GM23338 (cell line): Measurements from ENCODE around the gene NAPB. TPM values are rescaled to one million over a fixed set of nuclear protein-coding genes. Genes with fewer than 3 reads are reported as not detected.

Experiments used
- CREB1 ChIP-seq: fragments of 250-450 bp; sonication (Bioruptor Pico); IDR thresholded peaks from 2 replicates; pipeline ENCODE4 v1.5.0; 2020; ENCODE audit warnings: low read depth, mild to moderate bottlenecking, moderate library complexity
- EZH2 ChIP-seq: fragments of 200-600 bp; sonication (generic); IDR thresholded peaks from one replicate; pipeline ENCODE4 v1.8.0; 2017; ENCODE audit warnings: antibody characterized with exemption, mild to moderate bottlenecking, low read depth; ENCODE audit not compliant: unreplicated experiment
- EZH2phosphoT487 ChIP-seq: fragments of 200-600 bp; sonication (generic); IDR thresholded peaks from one replicate; pipeline ENCODE4 v1.8.1; 2018; ENCODE audit warnings: antibody characterized with exemption; ENCODE audit not compliant: unreplicated experiment
- JUNB ChIP-seq: IDR thresholded peaks from one replicate; pipeline ENCODE4 v1.6.1; 2016; ENCODE audit warnings: antibody characterized with exemption; ENCODE audit not compliant: unreplicated experiment
- STAT1 ChIP-seq: IDR thresholded peaks from one replicate; pipeline ENCODE4 v1.6.1; 2016; ENCODE audit warnings: antibody characterized with exemption; ENCODE audit not compliant: unreplicated experiment
- ZNF331 ChIP-seq: fragments of 250-450 bp; sonication (Bioruptor Pico); IDR thresholded peaks from 2 replicates; pipeline ENCODE4 v1.5.0; 2020; ENCODE audit warnings: low read depth, mild to moderate bottlenecking, moderate library complexity
- polyA plus RNA-seq: library from polyadenylated mRNA; unstranded; fragments of >200 nt; fragmentation: Nextera tagmentation; extraction: Ambion mirVana; gene quantifications from 2 replicates; pipeline ENCODE4 v1.2.1, GENCODE V29; 2016
- total RNA-seq: library from RNA; depleted of rRNA; stranded (reverse); fragments of >200 nt; shearing (Covaris generic); gene quantifications from 2 replicates; pipeline ENCODE4 v1.2.3, GENCODE V29; 2014
- TF ChIP-seq, protein P1 (sequence below): fragments of 250-450 bp; sonication (Bioruptor Pico); IDR thresholded peaks from 2 replicates; pipeline ENCODE4 v1.5.0; 2020; ENCODE audit warnings: mild to moderate bottlenecking, moderate library complexity
- TF ChIP-seq, protein P2 (sequence below): IDR thresholded peaks from one replicate; pipeline ENCODE4 v1.6.1; 2018; ENCODE audit warnings: antibody characterized with exemption; ENCODE audit not compliant: unreplicated experiment

Gene NAPB
- total and polyA plus RNA-seq, 2 experiments from 2014 or later = 7.3 to 18.1 TPM

DNA sequence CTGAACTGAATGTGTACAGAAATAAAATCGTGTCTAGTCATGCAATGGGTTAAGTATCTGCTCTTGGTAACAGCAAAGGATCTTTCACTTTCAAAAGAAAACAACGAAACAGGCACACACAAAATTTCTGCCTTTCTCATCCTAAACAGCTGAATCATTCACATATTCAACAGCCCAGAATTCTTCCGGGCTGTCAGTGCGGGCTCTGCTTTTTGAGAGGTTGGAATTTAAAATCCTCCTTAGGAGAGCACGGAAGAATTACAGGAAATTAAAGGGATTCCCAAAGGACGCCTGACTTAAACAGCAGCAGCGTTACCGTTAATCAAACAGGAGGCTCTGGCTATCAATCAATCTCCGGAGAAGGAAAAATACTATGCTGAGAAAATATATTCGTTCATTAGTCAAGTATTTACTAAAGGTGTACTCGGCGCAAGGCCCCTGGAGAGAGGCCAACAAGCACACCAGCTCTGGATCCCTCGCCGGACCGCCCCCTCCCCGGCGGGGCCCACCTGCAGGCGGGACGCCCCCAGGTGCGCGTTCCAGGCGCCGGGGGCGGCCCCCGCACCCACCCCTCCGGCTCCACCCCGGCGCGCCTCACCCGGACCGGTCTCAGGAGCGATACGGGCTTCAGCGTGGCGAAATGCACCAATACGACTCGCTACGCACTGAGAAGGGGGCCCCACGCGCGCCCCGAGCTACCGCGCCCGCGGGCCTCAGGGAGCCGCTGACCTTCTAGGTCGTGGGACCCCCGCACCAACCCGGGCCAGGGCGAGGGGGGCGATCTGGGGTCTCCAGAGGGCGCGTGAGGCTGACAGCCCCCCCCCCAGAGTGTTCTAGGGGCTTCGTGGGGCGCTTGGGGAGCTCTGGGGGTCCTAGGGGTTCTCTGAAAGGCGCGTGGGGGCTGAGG, 1.0 kb downstream of the NAPB start (continued):
- TF ChIP-seq, protein P1, sequence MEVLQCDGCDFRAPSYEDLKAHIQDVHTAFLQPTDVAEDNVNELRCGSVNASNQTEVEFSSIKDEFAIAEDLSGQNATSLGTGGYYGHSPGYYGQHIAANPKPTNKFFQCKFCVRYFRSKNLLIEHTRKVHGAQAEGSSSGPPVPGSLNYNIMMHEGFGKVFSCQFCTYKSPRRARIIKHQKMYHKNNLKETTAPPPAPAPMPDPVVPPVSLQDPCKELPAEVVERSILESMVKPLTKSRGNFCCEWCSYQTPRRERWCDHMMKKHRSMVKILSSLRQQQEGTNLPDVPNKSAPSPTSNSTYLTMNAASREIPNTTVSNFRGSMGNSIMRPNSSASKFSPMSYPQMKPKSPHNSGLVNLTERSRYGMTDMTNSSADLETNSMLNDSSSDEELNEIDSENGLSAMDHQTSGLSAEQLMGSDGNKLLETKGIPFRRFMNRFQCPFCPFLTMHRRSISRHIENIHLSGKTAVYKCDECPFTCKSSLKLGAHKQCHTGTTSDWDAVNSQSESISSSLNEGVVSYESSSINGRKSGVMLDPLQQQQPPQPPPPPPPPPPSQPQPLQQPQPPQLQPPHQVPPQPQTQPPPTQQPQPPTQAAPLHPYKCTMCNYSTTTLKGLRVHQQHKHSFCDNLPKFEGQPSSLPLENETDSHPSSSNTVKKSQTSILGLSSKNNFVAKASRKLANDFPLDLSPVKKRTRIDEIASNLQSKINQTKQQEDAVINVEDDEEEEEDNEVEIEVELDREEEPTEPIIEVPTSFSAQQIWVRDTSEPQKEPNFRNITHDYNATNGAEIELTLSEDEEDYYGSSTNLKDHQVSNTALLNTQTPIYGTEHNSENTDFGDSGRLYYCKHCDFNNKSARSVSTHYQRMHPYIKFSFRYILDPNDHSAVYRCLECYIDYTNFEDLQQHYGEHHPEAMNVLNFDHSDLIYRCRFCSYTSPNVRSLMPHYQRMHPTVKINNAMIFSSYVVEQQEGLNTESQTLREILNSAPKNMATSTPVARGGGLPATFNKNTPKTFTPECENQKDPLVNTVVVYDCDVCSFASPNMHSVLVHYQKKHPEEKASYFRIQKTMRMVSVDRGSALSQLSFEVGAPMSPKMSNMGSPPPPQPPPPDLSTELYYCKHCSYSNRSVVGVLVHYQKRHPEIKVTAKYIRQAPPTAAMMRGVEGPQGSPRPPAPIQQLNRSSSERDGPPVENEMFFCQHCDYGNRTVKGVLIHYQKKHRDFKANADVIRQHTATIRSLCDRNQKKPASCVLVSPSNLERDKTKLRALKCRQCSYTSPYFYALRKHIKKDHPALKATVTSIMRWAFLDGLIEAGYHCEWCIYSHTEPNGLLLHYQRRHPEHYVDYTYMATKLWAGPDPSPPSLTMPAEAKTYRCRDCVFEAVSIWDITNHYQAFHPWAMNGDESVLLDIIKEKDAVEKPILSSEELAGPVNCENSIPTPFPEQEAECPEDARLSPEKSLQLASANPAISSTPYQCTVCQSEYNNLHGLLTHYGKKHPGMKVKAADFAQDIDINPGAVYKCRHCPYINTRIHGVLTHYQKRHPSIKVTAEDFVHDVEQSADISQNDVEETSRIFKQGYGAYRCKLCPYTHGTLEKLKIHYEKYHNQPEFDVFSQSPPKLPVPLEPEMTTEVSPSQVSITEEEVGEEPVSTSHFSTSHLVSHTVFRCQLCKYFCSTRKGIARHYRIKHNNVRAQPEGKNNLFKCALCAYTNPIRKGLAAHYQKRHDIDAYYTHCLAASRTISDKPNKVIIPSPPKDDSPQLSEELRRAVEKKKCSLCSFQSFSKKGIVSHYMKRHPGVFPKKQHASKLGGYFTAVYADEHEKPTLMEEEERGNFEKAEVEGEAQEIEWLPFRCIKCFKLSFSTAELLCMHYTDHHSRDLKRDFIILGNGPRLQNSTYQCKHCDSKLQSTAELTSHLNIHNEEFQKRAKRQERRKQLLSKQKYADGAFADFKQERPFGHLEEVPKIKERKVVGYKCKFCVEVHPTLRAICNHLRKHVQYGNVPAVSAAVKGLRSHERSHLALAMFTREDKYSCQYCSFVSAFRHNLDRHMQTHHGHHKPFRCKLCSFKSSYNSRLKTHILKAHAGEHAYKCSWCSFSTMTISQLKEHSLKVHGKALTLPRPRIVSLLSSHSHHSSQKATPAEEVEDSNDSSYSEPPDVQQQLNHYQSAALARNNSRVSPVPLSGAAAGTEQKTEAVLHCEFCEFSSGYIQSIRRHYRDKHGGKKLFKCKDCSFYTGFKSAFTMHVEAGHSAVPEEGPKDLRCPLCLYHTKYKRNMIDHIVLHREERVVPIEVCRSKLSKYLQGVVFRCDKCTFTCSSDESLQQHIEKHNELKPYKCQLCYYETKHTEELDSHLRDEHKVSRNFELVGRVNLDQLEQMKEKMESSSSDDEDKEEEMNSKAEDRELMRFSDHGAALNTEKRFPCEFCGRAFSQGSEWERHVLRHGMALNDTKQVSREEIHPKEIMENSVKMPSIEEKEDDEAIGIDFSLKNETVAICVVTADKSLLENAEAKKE (CRISPR knock-in tag) = no peak
- no peak for TF ChIP-seq EZH2phosphoT487
- TF ChIP-seq CREB1 (CRISPR knock-in tag) = no peak
- TF ChIP-seq, protein P2, sequence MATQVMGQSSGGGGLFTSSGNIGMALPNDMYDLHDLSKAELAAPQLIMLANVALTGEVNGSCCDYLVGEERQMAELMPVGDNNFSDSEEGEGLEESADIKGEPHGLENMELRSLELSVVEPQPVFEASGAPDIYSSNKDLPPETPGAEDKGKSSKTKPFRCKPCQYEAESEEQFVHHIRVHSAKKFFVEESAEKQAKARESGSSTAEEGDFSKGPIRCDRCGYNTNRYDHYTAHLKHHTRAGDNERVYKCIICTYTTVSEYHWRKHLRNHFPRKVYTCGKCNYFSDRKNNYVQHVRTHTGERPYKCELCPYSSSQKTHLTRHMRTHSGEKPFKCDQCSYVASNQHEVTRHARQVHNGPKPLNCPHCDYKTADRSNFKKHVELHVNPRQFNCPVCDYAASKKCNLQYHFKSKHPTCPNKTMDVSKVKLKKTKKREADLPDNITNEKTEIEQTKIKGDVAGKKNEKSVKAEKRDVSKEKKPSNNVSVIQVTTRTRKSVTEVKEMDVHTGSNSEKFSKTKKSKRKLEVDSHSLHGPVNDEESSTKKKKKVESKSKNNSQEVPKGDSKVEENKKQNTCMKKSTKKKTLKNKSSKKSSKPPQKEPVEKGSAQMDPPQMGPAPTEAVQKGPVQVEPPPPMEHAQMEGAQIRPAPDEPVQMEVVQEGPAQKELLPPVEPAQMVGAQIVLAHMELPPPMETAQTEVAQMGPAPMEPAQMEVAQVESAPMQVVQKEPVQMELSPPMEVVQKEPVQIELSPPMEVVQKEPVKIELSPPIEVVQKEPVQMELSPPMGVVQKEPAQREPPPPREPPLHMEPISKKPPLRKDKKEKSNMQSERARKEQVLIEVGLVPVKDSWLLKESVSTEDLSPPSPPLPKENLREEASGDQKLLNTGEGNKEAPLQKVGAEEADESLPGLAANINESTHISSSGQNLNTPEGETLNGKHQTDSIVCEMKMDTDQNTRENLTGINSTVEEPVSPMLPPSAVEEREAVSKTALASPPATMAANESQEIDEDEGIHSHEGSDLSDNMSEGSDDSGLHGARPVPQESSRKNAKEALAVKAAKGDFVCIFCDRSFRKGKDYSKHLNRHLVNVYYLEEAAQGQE = no peak
- no peak for TF ChIP-seq JUNB
- no peak for TF ChIP-seq EZH2
- TF ChIP-seq STAT1 = no peak
- no peak for TF ChIP-seq ZNF331
